Measurements from ENCODE around the gene TGFBR2. TPM values are rescaled to one million over a fixed set of nuclear protein-coding genes. Genes with fewer than 3 reads are reported as not detected.
A peak's percentile ranks its signal among the peaks of the same experiment; 100 is the strongest.

Gene TGFBR2
- total RNA-seq, 4 donors from 2014 or later = 10.1 to 114 (median 48.7) TPM

DNA sequence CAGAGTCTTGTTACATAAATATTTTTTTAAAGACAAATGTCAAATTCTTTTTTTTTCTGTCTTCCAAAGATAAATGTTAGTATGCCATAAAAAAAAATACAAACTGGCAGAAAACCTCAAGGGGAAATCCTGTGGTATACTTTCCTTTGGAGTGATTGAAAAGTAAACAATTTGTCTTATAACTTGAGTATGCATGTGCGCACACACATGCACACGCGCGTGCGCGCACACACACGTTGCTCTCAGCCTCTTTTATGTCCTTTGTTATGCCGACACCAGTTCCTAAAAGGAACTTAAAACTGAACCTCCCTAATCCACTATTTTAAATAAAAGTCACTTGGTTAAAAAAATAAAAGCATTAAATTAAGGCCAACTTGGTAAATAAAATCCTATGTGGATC lies 58.1 kb downstream of the TGFBR2 start:
- H3K9me3 ChIP-seq = no peaks in the 10 kb centered on the region
- no peak for TF ChIP-seq POLR2A (IDR thresholded peaks at IDR 0.05)
- TF ChIP-seq, protein P1, sequence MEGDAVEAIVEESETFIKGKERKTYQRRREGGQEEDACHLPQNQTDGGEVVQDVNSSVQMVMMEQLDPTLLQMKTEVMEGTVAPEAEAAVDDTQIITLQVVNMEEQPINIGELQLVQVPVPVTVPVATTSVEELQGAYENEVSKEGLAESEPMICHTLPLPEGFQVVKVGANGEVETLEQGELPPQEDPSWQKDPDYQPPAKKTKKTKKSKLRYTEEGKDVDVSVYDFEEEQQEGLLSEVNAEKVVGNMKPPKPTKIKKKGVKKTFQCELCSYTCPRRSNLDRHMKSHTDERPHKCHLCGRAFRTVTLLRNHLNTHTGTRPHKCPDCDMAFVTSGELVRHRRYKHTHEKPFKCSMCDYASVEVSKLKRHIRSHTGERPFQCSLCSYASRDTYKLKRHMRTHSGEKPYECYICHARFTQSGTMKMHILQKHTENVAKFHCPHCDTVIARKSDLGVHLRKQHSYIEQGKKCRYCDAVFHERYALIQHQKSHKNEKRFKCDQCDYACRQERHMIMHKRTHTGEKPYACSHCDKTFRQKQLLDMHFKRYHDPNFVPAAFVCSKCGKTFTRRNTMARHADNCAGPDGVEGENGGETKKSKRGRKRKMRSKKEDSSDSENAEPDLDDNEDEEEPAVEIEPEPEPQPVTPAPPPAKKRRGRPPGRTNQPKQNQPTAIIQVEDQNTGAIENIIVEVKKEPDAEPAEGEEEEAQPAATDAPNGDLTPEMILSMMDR (IDR thresholded peaks at IDR 0.05) = no peak
- H3K36me3 ChIP-seq = peaks cover 0 to 37% (median 0%) of the 10 kb centered on the region in 3 donors
- intact Hi-C loops (cut with DNase I) = no loop called here
- WGBS, 2 donors = 29 to 57% methylated on average over 8 of the region's 8 CpGs
- H3K27ac ChIP-seq = peak overlapping the region in 2 of 4 donors; percentile 51 to 64
- H3K27me3 ChIP-seq = no peaks in the 10 kb centered on the region
- peaks cover 9 to 79% (median 16%) of the 10 kb centered on the region in 3 donors for H3K4me1 ChIP-seq
- H3K4me3 ChIP-seq = no peak overlapping the region
- no peak for DNase-seq

DNA sequence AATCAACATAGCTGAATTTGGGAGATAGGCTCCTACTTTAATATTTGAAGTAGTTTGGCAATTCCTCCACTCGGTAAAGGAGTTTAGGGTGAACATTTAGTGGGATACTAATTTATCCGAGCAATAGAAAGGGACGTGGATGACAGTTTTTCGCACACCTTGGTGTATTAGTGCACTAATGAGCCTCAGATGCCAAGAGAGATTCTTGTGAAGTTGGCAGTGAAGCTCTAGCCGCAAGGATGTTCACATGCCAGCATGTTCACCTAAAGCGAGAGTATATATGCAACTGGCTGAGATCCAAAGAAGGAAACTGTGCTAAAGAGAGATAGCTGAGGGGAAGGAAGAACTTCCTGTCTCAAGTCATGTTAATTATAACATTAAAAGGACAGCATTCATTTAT lies 58.5 kb downstream of the TGFBR2 start:
- intact Hi-C loops (cut with DNase I) = no loop called here
- WGBS, 2 donors = 35 to 45% methylated on average over 6 of the region's 6 CpGs
- Histone ChIP-seq H3K27me3 (no peaks in the 10 kb centered on the region), H3K4me3 (no peak overlapping the region), H3K4me1 (peaks cover 6 to 75% (median 12%) of the 10 kb centered on the region in 3 donors), H3K27ac (peak overlapping the region in 2 of 4 donors; percentile 51 to 64), H3K9me3 (no peaks in the 10 kb centered on the region), H3K36me3 (peaks cover 0 to 39% (median 0%) of the 10 kb centered on the region in 3 donors)
- no peak for DNase-seq
- no peak for TF ChIP-seq POLR2A (IDR thresholded peaks at IDR 0.05)
- TF ChIP-seq, protein P1 (IDR thresholded peaks at IDR 0.05) = no peak

DNA sequence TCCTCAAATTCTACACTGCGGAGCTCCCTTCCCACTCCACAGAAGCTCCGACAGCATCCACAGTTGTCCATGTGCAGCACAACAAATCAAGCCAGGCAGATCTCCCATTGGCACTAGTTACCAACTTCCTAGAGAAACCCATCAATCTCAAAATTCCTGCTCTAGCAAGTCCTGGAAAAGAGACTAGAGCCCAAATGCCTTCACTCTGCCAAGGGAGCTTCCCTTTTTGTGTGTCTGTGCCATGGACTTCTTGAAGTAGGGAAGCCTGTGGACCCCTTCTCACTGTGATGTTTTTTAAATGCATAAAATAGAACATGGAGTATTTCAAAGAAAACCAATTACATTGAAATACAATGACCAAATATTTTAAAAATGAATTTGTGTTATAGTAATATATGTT lies 59.1 kb downstream of the TGFBR2 start:
- TF ChIP-seq, protein P1 (IDR thresholded peaks at IDR 0.05) = no peak
- no peak for TF ChIP-seq POLR2A (IDR thresholded peaks at IDR 0.05)
- H3K4me3 ChIP-seq = no peak overlapping the region
- WGBS, 2 donors = 95 to 100% methylated on average over 2 of the region's 2 CpGs
- H3K4me1 ChIP-seq = peaks cover 6 to 68% (median 12%) of the 10 kb centered on the region in 3 donors
- H3K9me3 ChIP-seq = no peaks in the 10 kb centered on the region
- no peak for DNase-seq
- intact Hi-C loops (cut with DNase I) = no loop called here
- H3K27ac ChIP-seq = peak overlapping the region in 2 of 4 donors; percentile 4 to 34
- H3K27me3 ChIP-seq = no peaks in the 10 kb centered on the region
- peaks cover 0 to 43% (median 0%) of the 10 kb centered on the region in 3 donors for H3K36me3 ChIP-seq

DNA sequence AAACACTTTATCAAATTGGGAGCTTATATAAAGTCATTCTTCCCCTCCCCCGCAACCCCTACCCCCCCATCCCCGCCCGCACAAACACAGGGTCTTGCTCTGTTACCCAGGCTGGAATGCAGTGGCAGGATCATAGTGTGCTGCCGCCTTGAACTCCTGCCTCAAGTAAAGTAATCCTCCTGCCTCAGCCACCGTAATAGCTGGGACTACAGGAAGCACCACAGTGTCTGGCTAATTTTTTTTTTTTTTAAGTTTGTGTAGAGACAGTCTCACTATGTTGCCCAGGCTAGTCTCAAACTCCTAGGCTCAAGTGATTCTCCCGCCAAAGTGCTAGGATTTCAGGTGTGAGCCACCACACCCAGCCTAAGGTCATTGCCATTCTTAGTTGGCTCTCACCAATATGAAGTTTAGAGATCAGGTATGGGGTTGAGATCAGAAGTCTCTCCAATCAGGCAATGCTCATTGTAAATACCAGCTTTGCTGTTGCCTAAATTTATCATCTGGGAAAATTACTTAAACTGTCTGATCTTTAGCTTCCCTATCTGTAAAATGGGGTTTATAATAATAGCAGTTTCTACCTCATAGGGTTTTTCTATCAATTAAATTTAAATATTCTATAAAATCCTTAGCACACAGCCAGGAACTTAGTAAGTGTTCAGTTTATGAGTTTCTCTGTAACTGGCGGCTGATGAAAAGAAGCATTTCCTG lies 60.3 kb downstream of the TGFBR2 start:
- Histone ChIP-seq H3K4me3 (no peak overlapping the region), H3K27ac (peak overlapping the region in 2 of 4 donors; percentile 5 to 34), H3K36me3 (peaks cover 0 to 42% (median 2%) of the 10 kb centered on the region in 3 donors), H3K27me3 (no peaks in the 10 kb centered on the region), H3K9me3 (no peaks in the 10 kb centered on the region), H3K4me1 (peaks cover 6 to 60% (median 12%) of the 10 kb centered on the region in 3 donors)
- WGBS, 2 donors = 71 to 79% methylated on average over 5 to 7 of the region's 7 CpGs
- DNase-seq = no peak
- TF ChIP-seq, protein P1 (IDR thresholded peaks at IDR 0.05) = no peak
- TF ChIP-seq POLR2A (IDR thresholded peaks at IDR 0.05) = no peak
- intact Hi-C loops (cut with DNase I) = no loop called here

DNA sequence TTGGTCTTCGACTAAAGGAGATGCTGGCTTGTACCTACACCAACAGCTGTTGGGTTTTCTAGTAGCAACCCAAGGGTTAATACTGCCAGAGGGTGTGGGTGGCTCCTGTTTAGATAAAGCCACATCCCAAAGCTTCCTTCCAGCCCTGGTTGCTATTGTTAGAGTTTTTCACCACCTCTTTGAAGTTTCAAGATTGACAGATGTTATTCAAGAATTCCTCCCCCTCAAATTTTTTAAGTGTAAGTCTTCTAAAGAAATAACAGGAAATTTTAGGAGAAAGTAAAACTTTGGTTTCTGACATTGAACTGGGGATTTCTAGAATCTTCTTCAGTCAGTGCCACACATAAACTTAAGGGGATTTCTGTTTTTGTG lies 60.9 kb downstream of the TGFBR2 start:
- Histone ChIP-seq H3K27ac (peak overlapping the region in 2 of 4 donors; percentile 5 to 34), H3K4me3 (no peak overlapping the region), H3K4me1 (peaks cover 6 to 66% (median 12%) of the 10 kb centered on the region in 3 donors), H3K9me3 (no peaks in the 10 kb centered on the region), H3K27me3 (no peaks in the 10 kb centered on the region), H3K36me3 (peaks cover 0 to 42% (median 7%) of the 10 kb centered on the region in 3 donors)
- TF ChIP-seq POLR2A (IDR thresholded peaks at IDR 0.05) = no peak
- TF ChIP-seq, protein P1 (IDR thresholded peaks at IDR 0.05) = no peak
- 43 to 67% methylated on average over 1 of the region's 1 CpG for WGBS, 2 donors
- no peak for DNase-seq
- intact Hi-C loops (cut with DNase I) = no loop called here

Measured in esophagus squamous epithelium (tissue), 5 donors.